ENCODE data around the gene BPIFB3. TPM values are rescaled to one million over a fixed set of nuclear protein-coding genes. Genes with fewer than 3 reads are reported as not detected.

The BPIFB3 gene
- total RNA-seq, 1 donor from 2014 or later = not detected

DNA sequence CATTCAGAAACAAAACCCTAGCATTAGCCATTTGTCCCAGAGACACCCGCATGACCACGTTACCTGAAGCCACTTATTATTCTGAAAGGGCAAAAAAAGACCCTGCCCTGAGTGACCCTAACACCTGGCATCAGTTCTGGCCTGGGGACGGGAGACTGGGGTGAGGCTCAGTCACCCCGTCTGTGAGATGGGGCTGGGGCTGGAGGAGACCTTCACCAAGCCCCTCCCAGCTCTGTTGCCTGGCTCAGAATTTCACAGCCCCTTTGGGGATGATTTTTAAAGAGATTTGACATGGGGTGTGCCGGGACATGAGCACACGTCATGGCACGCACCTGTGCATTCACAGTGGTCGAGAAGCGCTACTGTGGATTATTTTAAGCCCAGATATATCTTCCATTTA is 23.6 kb upstream of the BPIFB3 start:
- H3K27ac Mint-ChIP-seq (ENCODE audit: unreplicated experiment) = no peak overlapping the region
- TF ChIP-seq CTCF (IDR thresholded peaks at IDR 0.05) = no peak
- peaks cover 32% of the 10 kb centered on the region for H3K27me3 Mint-ChIP-seq (ENCODE audit: low read depth)
- no peak for DNase-seq (ENCODE audit: low spot score)
- H3K9me3 Mint-ChIP-seq (ENCODE audit: low read depth) = peaks cover 4% of the 10 kb centered on the region
- H3K4me1 Mint-ChIP-seq (ENCODE audit: low read depth) = no peaks in the 10 kb centered on the region
- H3K36me3 Mint-ChIP-seq (ENCODE audit: low read depth) = no peaks in the 10 kb centered on the region
- no peak overlapping the region for H3K4me3 Mint-ChIP-seq (ENCODE audit: unreplicated experiment)

- TF ChIP-seq CTCF (IDR thresholded peaks at IDR 0.05) = no peak
- peaks cover 32% of the 10 kb centered on the region for H3K27me3 Mint-ChIP-seq (ENCODE audit: low read depth)
- DNase-seq (ENCODE audit: low spot score) = no peak
- H3K9me3 Mint-ChIP-seq (ENCODE audit: low read depth) = peaks cover 4% of the 10 kb centered on the region
- H3K27ac Mint-ChIP-seq (ENCODE audit: unreplicated experiment) = no peak overlapping the region
- no peaks in the 10 kb centered on the region for H3K36me3 Mint-ChIP-seq (ENCODE audit: low read depth)
- H3K4me3 Mint-ChIP-seq (ENCODE audit: unreplicated experiment) = no peak overlapping the region
- no peaks in the 10 kb centered on the region for H3K4me1 Mint-ChIP-seq (ENCODE audit: low read depth)
These were observed 23.1 kb upstream of the BPIFB3 start for GRCh38 chr20:33030569-33030968.

- Mint-ChIP-seq H3K9me3 (ENCODE audit: low read depth) (peaks cover 4% of the 10 kb centered on the region), H3K4me1 (ENCODE audit: low read depth) (no peaks in the 10 kb centered on the region), H3K36me3 (ENCODE audit: low read depth) (no peaks in the 10 kb centered on the region), H3K4me3 (ENCODE audit: unreplicated experiment) (no peak within 1 kb of the TSS), H3K27ac (ENCODE audit: unreplicated experiment) (no peak within 1 kb of the TSS), H3K27me3 (ENCODE audit: low read depth) (peaks cover 32% of the 10 kb centered on the region)
- no peak for TF ChIP-seq CTCF (IDR thresholded peaks at IDR 0.05)
- DNase-seq (ENCODE audit: low spot score) = no peak
These were observed 22.2 kb upstream of the BPIFB3 start, which contains the start of gene BPIFB6 for GRCh38 chr20:33031531-33031930. BPIFB6 (plus strand) TSS chr20:33031648; CDS start chr20:33031648, 0 bp downstream.

- no peak overlapping the region for H3K4me3 Mint-ChIP-seq (ENCODE audit: unreplicated experiment)
- peaks cover 4% of the 10 kb centered on the region for H3K9me3 Mint-ChIP-seq (ENCODE audit: low read depth)
- no peaks in the 10 kb centered on the region for H3K4me1 Mint-ChIP-seq (ENCODE audit: low read depth)
- DNase-seq (ENCODE audit: low spot score) = no peak
- H3K27me3 Mint-ChIP-seq (ENCODE audit: low read depth) = peaks cover 26% of the 10 kb centered on the region
- H3K27ac Mint-ChIP-seq (ENCODE audit: unreplicated experiment) = no peak overlapping the region
- TF ChIP-seq CTCF (IDR thresholded peaks at IDR 0.05) = no peak
- no peaks in the 10 kb centered on the region for H3K36me3 Mint-ChIP-seq (ENCODE audit: low read depth)
These were observed 21.1 kb upstream of the BPIFB3 start for GRCh38 chr20:33032555-33032954.

- no peak for TF ChIP-seq CTCF (IDR thresholded peaks at IDR 0.05)
- no peak for DNase-seq (ENCODE audit: low spot score)
- Mint-ChIP-seq H3K27ac (ENCODE audit: unreplicated experiment) (no peak overlapping the region), H3K36me3 (ENCODE audit: low read depth) (no peaks in the 10 kb centered on the region), H3K4me1 (ENCODE audit: low read depth) (no peaks in the 10 kb centered on the region), H3K27me3 (ENCODE audit: low read depth) (peaks cover 35% of the 10 kb centered on the region), H3K4me3 (ENCODE audit: unreplicated experiment) (no peak overlapping the region), H3K9me3 (ENCODE audit: low read depth) (peaks cover 4% of the 10 kb centered on the region)
These were observed 20.3 kb upstream of the BPIFB3 start for GRCh38 chr20:33033381-33033780.

All from chondrocyte (in vitro differentiated cells).